IgD-negative memory B cell (primary cell): Measurements from ENCODE around the gene IFNG-AS1. TPM values are rescaled to one million over a fixed set of nuclear protein-coding genes. Genes with fewer than 3 reads are reported as not detected.

Experiments used
- H3K27ac Mint-ChIP-seq, 3 donors: one replicate each; pipeline ENCODE4 v1.8.0; 2020 to 2022; ENCODE audit warnings: mild to moderate bottlenecking in 3 of 3, mixed read lengths in 3 of 3, moderate library complexity in 1 of 3
- H3K27me3 Mint-ChIP-seq: one replicate; pipeline ENCODE4 v1.8.0; 2021; ENCODE audit warnings: mixed read lengths
- H3K36me3 Mint-ChIP-seq: one replicate; pipeline ENCODE4 v1.8.0; 2020; ENCODE audit warnings: mild to moderate bottlenecking, mixed read lengths
- H3K4me1 Mint-ChIP-seq, 3 donors: one replicate each; pipeline ENCODE4 v1.8.0; 2020 to 2022; ENCODE audit warnings: mixed read lengths in 3 of 3, mild to moderate bottlenecking in 1 of 3
- H3K4me3 Mint-ChIP-seq, 4 donors: one replicate each; pipeline ENCODE4 v1.8.0; 2020 to 2022; ENCODE audit warnings: mild to moderate bottlenecking in 4 of 4, mixed read lengths in 4 of 4, moderate library complexity in 3 of 4
- H3K9me3 Mint-ChIP-seq, 3 donors: one replicate each; pipeline ENCODE4 v1.8.0; 2020 to 2021; ENCODE audit warnings: mixed read lengths in 3 of 3, mild to moderate bottlenecking in 1 of 3
- polyA plus RNA-seq: library from polyadenylated mRNA; unstranded; fragments of 300-500 nt; fragmentation: Illumina TruSeq; gene quantifications from one replicate; pipeline ENCODE4 v1.2.3, GENCODE V29; 2021

IFNG-AS1 gene
- polyA plus RNA-seq, 1 donor from 2014 or later, result 21.1 TPM

DNA sequence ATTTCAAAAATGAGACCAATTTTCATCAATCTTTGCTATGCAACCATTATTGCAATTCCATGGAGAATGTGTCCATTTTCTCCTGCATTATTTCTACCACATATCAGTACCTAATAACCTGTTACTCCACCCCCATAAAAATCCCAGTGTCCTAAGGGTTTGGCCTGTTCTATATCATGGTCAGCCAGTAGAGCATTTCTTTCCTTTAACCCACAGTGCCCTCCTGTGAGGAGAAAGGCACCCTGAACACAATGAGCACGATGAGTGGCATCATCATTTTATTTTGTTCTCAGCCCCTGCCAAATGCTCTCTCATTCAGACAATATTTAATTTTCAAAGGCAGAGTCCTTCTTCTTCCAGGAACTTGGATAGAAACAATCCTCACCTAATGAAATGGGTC is 11.6 kb upstream of the IFNG-AS1 start:
- peak overlapping the region in 1 of 3 donors; percentile 60 for H3K27ac Mint-ChIP-seq
- peaks cover 0 to 6% (median 2%) of the 10 kb centered on the region in 3 donors for H3K4me1 Mint-ChIP-seq
- H3K36me3 Mint-ChIP-seq, result peaks cover 2% of the 10 kb centered on the region
- peaks cover 0 to 3% (median 0%) of the 10 kb centered on the region in 3 donors for H3K9me3 Mint-ChIP-seq
- H3K27me3 Mint-ChIP-seq, result peaks cover 3% of the 10 kb centered on the region
- H3K4me3 Mint-ChIP-seq, result no peak overlapping the region

GRCh38 chr12:67980391-67980790 is 8.9 kb upstream of the IFNG-AS1 start:
- H3K27ac Mint-ChIP-seq, result no peak overlapping the region

GRCh38 chr12:67981287-67982162 is 7.7 kb upstream of the IFNG-AS1 start:
- Mint-ChIP-seq H3K36me3 (no peaks in the 10 kb centered on the region), H3K4me3 (no peak overlapping the region), H3K27me3 (no peaks in the 10 kb centered on the region), H3K4me1 (peaks cover 0 to 2% (median 0%) of the 10 kb centered on the region in 3 donors), H3K9me3 (no peaks in the 10 kb centered on the region), H3K27ac (no peak overlapping the region)

More at GRCh38 chr12:67980391-67980790, 8.9 kb upstream of the IFNG-AS1 start:
- H3K4me3 Mint-ChIP-seq, result no peak overlapping the region
- H3K9me3 Mint-ChIP-seq, result peaks cover 0 to 1% (median 0%) of the 10 kb centered on the region in 3 donors
- no peaks in the 10 kb centered on the region for H3K36me3 Mint-ChIP-seq
- H3K27me3 Mint-ChIP-seq, result no peaks in the 10 kb centered on the region
- H3K4me1 Mint-ChIP-seq, result peaks cover 0 to 2% (median 0%) of the 10 kb centered on the region in 3 donors

GRCh38 chr12:67982164-67982563 is 7.1 kb upstream of the IFNG-AS1 start:
- peaks cover 0 to 3% (median 2%) of the 10 kb centered on the region in 3 donors for H3K9me3 Mint-ChIP-seq
- no peak overlapping the region for H3K27ac Mint-ChIP-seq
- no peak overlapping the region for H3K4me3 Mint-ChIP-seq
- H3K4me1 Mint-ChIP-seq, result peaks cover 2 to 4% (median 2%) of the 10 kb centered on the region in 3 donors
- no peaks in the 10 kb centered on the region for H3K36me3 Mint-ChIP-seq
- H3K27me3 Mint-ChIP-seq, result no peaks in the 10 kb centered on the region

DNA sequence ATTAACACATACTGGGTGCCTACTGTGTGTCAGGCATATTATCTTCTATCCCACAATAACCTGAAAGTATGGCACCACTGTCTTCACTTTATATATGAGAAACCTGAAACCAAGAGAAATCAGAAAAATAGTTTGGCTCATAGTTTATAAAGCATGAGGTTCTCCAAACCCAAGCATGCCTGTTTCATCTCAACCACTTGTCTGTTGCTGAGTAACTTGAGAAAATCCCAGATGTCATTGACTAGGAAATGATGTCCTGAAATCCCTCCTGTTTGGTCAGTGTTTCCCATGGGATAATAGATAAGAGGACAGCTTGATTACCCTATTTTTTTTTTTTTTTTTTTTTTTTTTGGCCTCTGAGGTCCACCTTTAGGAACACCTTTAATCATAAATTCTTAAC is 2.6 kb upstream of the IFNG-AS1 start:
- Mint-ChIP-seq H3K4me3 (no peak overlapping the region), H3K9me3 (peaks cover 0 to 8% (median 6%) of the 10 kb centered on the region in 3 donors)

DNA sequence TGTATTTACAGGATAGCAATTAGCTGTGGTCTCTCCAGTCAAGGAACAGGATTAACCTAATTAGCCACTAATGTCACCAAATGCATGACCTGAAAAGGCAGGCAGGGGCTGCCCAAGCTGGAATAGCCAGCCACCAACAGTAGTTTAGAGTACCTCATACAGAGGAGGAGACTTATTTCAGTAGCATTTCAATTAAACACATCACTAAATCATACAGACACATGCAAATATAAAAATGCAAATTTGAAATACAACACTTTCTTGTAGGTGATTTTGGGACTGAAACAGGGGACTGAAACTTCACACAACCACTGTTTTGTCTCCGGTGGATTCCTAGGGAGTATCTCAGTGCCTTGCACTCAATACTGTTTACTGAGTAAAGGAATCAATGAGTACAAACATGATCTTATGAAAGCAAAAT is 636 bp upstream of the IFNG-AS1 start:
- H3K27ac Mint-ChIP-seq, result peak overlapping the region; percentile 95 to 97 (median 96)
- peaks cover 2 to 8% (median 6%) of the 10 kb centered on the region in 3 donors for H3K9me3 Mint-ChIP-seq
- peaks cover 2% of the 10 kb centered on the region for H3K36me3 Mint-ChIP-seq
- peak overlapping the region; percentile 87 to 93 (median 92) for H3K4me3 Mint-ChIP-seq
- peaks cover 42 to 51% (median 42%) of the 10 kb centered on the region in 3 donors for H3K4me1 Mint-ChIP-seq
- no peaks in the 10 kb centered on the region for H3K27me3 Mint-ChIP-seq

More for the DNA sequence above, 2.6 kb upstream of the IFNG-AS1 start:
- Mint-ChIP-seq H3K4me1 (peaks cover 33 to 37% (median 35%) of the 10 kb centered on the region in 3 donors), H3K36me3 (peaks cover 2% of the 10 kb centered on the region), H3K27ac (peak overlapping the region in 1 of 3 donors; percentile 80), H3K27me3 (no peaks in the 10 kb centered on the region)

GRCh38 chr12:67991158-67991557 is 1.9 kb downstream of the IFNG-AS1 start:
- Mint-ChIP-seq H3K9me3 (peaks cover 2 to 8% (median 6%) of the 10 kb centered on the region in 3 donors), H3K36me3 (peaks cover 16% of the 10 kb centered on the region), H3K4me3 (peak overlapping the region; percentile 87 to 93 (median 92)), H3K27me3 (no peaks in the 10 kb centered on the region), H3K4me1 (peaks cover 50 to 59% (median 58%) of the 10 kb centered on the region in 3 donors), H3K27ac (peak overlapping the region; percentile 95 to 97 (median 96))

DNA sequence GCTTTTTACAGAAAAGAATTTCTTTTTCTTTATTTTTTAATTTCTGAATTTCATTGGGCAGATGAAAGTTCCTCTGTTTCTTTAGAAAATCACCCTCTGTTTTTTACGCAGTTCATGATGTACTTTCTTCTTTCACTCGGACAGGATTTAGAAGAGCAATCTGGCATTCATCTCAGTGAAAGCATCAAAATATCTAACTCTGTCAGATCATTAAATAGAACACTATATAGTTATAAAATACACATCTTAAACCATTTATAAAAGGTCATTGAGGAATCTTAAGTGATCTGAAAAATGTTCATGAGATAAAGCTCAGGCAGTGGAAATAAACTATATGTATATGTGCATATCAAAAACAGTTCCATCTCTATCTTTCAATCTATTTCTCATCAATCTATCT is 3.9 kb downstream of the IFNG-AS1 start:
- H3K4me3 Mint-ChIP-seq, result peak overlapping the region in 2 of 4 donors; percentile 71 to 93
- H3K4me1 Mint-ChIP-seq, result peaks cover 39 to 53% (median 50%) of the 10 kb centered on the region in 3 donors
- H3K36me3 Mint-ChIP-seq, result peaks cover 14% of the 10 kb centered on the region
- H3K27ac Mint-ChIP-seq, result peak overlapping the region in 2 of 3 donors; percentile 76 to 96
- H3K27me3 Mint-ChIP-seq, result no peaks in the 10 kb centered on the region
- peaks cover 0 to 2% (median 0%) of the 10 kb centered on the region in 3 donors for H3K9me3 Mint-ChIP-seq

- Mint-ChIP-seq H3K9me3 (peaks cover 0 to 2% (median 0%) of the 10 kb centered on the region in 3 donors), H3K36me3 (peaks cover 16% of the 10 kb centered on the region), H3K27me3 (no peaks in the 10 kb centered on the region), H3K4me1 (peaks cover 31 to 50% (median 46%) of the 10 kb centered on the region in 3 donors), H3K4me3 (no peak overlapping the region), H3K27ac (peak overlapping the region in 1 of 3 donors; percentile 20)
These were observed 4.8 kb downstream of the IFNG-AS1 start for GRCh38 chr12:67994046-67994445.

DNA sequence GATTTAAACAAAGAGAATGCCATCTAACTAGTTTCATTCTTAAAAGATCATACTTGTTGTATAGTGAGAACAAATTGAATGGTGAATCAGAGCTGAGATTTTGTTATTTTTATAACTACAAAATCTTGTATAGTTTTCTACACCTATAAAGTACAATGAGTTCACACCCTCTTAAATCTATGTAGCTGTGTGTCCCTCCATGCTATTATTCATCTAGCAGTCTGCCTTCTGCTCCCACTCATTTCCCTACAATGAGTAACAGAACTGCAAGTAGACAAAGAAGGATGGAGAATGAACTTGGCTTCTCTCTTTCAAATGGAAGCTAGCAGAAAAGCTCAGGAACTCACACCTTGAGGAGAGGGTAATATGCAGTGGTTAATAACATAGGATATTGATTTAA is 7.1 kb downstream of the IFNG-AS1 start:
- H3K27me3 Mint-ChIP-seq, result no peaks in the 10 kb centered on the region
- peak overlapping the region in 1 of 4 donors; percentile 41 for H3K4me3 Mint-ChIP-seq
- peaks cover 0 to 2% (median 0%) of the 10 kb centered on the region in 3 donors for H3K9me3 Mint-ChIP-seq
- H3K36me3 Mint-ChIP-seq, result peaks cover 16% of the 10 kb centered on the region
- H3K27ac Mint-ChIP-seq, result peak overlapping the region in 1 of 3 donors; percentile 26
- peaks cover 27 to 42% (median 34%) of the 10 kb centered on the region in 3 donors for H3K4me1 Mint-ChIP-seq

- H3K27me3 Mint-ChIP-seq, result no peaks in the 10 kb centered on the region
- H3K9me3 Mint-ChIP-seq, result no peaks in the 10 kb centered on the region
- H3K36me3 Mint-ChIP-seq, result peaks cover 16% of the 10 kb centered on the region
- no peak overlapping the region for H3K27ac Mint-ChIP-seq
- H3K4me1 Mint-ChIP-seq, result peaks cover 18 to 44% (median 20%) of the 10 kb centered on the region in 3 donors
- no peak overlapping the region for H3K4me3 Mint-ChIP-seq
These were observed 9.1 kb downstream of the IFNG-AS1 start for GRCh38 chr12:67998379-67998778.

- Mint-ChIP-seq H3K36me3 (peaks cover 10% of the 10 kb centered on the region), H3K4me3 (no peak overlapping the region)
These were observed 10.0 kb downstream of the IFNG-AS1 start for GRCh38 chr12:67999244-67999643.

DNA sequence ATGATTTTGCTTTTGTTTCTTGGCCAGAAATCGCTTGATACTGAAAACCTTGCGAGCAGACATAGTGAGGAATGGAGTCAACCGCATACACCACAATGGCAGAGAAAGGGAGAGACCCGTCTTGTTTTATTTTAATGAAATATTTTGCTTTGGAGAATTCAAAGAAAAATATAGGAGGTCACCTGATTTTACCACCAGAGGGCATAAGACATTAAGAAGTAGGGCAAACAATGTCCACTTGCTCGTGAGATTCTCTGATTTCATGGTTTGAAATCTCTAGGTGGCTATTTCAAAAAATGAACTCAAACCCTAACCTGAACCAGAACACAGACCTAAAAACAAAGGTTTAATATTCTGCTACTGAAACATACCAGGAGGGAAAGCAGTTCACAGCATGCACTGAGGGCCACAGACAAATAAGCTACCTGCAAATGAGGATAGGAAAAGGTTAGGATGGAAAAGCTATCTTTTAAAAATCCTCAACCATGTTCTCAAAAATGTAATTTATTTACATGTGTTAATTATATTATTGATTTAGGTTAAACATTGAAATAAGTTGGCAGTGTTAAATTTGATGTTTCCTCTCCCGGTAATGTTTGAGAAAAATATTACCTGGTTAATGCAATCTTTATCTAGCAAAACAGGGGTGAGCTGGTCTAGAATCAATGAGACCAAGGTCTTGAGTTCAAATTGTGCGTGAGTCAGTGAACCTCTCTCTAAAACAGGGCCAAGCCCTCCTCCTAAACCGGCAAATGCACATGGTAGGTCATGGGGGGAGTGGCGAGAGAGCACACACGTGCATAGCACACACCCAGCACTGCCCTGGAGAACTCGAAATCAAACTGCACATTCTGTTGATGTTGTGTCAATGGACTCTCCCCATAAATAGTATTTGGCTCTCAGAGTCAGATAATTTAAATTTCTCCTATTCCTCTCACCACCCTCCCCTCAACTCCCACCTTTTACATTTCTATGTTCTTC is 12.5 kb downstream of the IFNG-AS1 start:
- Mint-ChIP-seq H3K9me3 (no peaks in the 10 kb centered on the region), H3K4me3 (no peak overlapping the region), H3K4me1 (peaks cover 16 to 27% (median 20%) of the 10 kb centered on the region in 3 donors), H3K36me3 (peaks cover 11% of the 10 kb centered on the region), H3K27ac (peak overlapping the region in 2 of 3 donors; percentile 25 to 27), H3K27me3 (no peaks in the 10 kb centered on the region)

More at GRCh38 chr12:67999244-67999643, 10.0 kb downstream of the IFNG-AS1 start:
- Mint-ChIP-seq H3K27ac (no peak overlapping the region), H3K9me3 (no peaks in the 10 kb centered on the region), H3K4me1 (peaks cover 15 to 37% (median 18%) of the 10 kb centered on the region in 3 donors), H3K27me3 (no peaks in the 10 kb centered on the region)

GRCh38 chr12:68003777-68004176 is 14.5 kb downstream of the IFNG-AS1 start:
- Mint-ChIP-seq H3K36me3 (peaks cover 19% of the 10 kb centered on the region), H3K9me3 (no peaks in the 10 kb centered on the region), H3K4me3 (no peak overlapping the region), H3K4me1 (peaks cover 20 to 22% (median 21%) of the 10 kb centered on the region in 3 donors), H3K27me3 (no peaks in the 10 kb centered on the region), H3K27ac (peak overlapping the region in 1 of 3 donors; percentile 44)
